Measurements from ENCODE around the gene MAD1L1. TPM values are rescaled to one million over a fixed set of nuclear protein-coding genes. Genes with fewer than 3 reads are reported as not detected.

Gene MAD1L1
- total RNA-seq, 1 donor from 2014 or later, result 55.0 TPM

GRCh38 chr7:1965579-1966294 is 267.0 kb downstream of the MAD1L1 start:
- H3K27ac Mint-ChIP-seq, result no peak overlapping the region
- no peaks in the 10 kb centered on the region for H3K27me3 Mint-ChIP-seq (ENCODE audit: low read depth)
- H3K36me3 Mint-ChIP-seq (ENCODE audit: low read depth), result peaks cover 42% of the 10 kb centered on the region
- H3K4me1 Mint-ChIP-seq (ENCODE audit: low read depth), result peaks cover 5% of the 10 kb centered on the region
- peaks cover 31% of the 10 kb centered on the region for H3K9me3 Mint-ChIP-seq
- no peak for DNase-seq (ENCODE audit: low spot score)
- intact Hi-C loops (cut with micrococcal nuclease), result no loop called here
- no peak overlapping the region for H3K4me3 Mint-ChIP-seq (ENCODE audit: low read depth)

GRCh38 chr7:1964913-1965578 is 267.7 kb downstream of the MAD1L1 start:
- H3K4me1 Mint-ChIP-seq (ENCODE audit: low read depth), result peaks cover 5% of the 10 kb centered on the region
- peaks cover 38% of the 10 kb centered on the region for H3K9me3 Mint-ChIP-seq
- H3K36me3 Mint-ChIP-seq (ENCODE audit: low read depth), result peaks cover 49% of the 10 kb centered on the region
- no peak overlapping the region for H3K27ac Mint-ChIP-seq
- intact Hi-C loops (cut with micrococcal nuclease), result no loop called here
- no peak overlapping the region for H3K4me3 Mint-ChIP-seq (ENCODE audit: low read depth)
- no peak for DNase-seq (ENCODE audit: low spot score)
- H3K27me3 Mint-ChIP-seq (ENCODE audit: low read depth), result peaks cover under 1% of the 10 kb centered on the region

DNA sequence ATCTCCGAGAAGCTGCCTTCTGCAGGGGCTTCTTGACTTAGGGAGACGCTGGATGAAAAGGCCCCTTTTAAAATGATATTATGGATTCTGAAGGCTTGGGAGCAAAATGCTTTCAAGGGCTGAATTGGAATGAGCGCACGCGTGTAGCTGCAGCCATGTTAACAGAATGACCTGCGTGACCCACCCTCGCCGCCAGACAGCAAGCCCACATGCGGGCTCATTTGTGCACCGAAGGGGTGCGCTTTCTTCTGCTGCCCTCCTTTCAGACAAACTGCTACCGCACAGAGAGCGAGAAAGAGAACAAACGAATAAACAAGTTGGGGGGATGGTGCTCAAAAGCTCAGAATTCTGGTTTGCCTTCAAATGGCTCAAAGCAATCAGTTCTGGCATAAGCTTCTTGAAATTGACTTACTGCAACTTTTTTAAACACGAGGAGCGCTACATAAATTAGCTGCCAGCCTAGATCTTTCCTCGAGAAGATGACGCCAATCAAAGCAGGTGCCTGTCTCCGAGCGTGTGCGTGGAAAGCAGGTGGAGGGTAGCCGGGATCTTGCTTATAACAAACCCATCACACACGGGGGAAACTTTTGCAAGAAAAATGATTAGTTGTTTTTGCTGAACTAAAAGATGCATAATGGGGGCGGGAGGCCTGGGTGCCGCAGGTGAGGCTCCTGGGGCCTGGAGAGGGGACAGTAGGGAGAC is 268.4 kb downstream of the MAD1L1 start:
- Mint-ChIP-seq H3K9me3 (peaks cover 44% of the 10 kb centered on the region), H3K36me3 (ENCODE audit: low read depth) (peaks cover 53% of the 10 kb centered on the region), H3K4me1 (ENCODE audit: low read depth) (peaks cover under 1% of the 10 kb centered on the region), H3K4me3 (ENCODE audit: low read depth) (no peak overlapping the region), H3K27me3 (ENCODE audit: low read depth) (peaks cover 4% of the 10 kb centered on the region), H3K27ac (no peak overlapping the region)
- intact Hi-C loops (cut with micrococcal nuclease), result no loop called here
- DNase-seq (ENCODE audit: low spot score), result no peak

DNA sequence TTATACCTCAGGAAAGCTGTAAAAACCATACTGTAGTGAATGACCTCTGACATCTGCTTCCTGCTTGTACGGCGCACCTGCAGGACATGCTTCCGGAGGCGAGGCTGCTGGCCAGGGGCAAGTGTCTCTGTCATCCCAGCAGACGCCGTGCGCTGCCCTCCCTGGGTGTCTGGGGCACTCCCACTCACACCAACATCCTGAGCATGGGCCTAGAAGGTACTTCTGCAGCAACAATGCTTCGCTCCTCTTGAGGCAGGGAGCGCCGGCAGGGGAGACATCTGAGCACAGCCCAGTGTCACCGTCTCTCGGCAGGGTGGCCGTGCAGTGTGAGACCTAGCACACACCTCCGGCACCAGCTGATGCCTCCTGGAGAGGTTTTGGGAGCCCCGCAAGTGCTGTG is 269.2 kb downstream of the MAD1L1 start:
- Mint-ChIP-seq H3K9me3 (peaks cover 50% of the 10 kb centered on the region), H3K27ac (no peak overlapping the region), H3K4me3 (ENCODE audit: low read depth) (no peak overlapping the region), H3K27me3 (ENCODE audit: low read depth) (peaks cover 10% of the 10 kb centered on the region), H3K36me3 (ENCODE audit: low read depth) (peaks cover 60% of the 10 kb centered on the region), H3K4me1 (ENCODE audit: low read depth) (no peaks in the 10 kb centered on the region)
- intact Hi-C loops (cut with micrococcal nuclease), result no loop called here
- no peak for DNase-seq (ENCODE audit: low spot score)

GRCh38 chr7:1961701-1962276 is 271.0 kb downstream of the MAD1L1 start:
- Mint-ChIP-seq H3K9me3 (peaks cover 58% of the 10 kb centered on the region), H3K4me3 (ENCODE audit: low read depth) (no peak overlapping the region), H3K36me3 (ENCODE audit: low read depth) (peaks cover 64% of the 10 kb centered on the region), H3K27ac (peak overlapping the region; percentile 59), H3K27me3 (ENCODE audit: low read depth) (peaks cover 13% of the 10 kb centered on the region), H3K4me1 (ENCODE audit: low read depth) (peaks cover 2% of the 10 kb centered on the region)
- intact Hi-C loops (cut with micrococcal nuclease), result loop anchor here (1.0 kb wide), 1 partner anchor 21 kb away; no protein-coding TSS in a partner anchor
- DNase-seq (ENCODE audit: low spot score), result peak; percentile 43

DNA sequence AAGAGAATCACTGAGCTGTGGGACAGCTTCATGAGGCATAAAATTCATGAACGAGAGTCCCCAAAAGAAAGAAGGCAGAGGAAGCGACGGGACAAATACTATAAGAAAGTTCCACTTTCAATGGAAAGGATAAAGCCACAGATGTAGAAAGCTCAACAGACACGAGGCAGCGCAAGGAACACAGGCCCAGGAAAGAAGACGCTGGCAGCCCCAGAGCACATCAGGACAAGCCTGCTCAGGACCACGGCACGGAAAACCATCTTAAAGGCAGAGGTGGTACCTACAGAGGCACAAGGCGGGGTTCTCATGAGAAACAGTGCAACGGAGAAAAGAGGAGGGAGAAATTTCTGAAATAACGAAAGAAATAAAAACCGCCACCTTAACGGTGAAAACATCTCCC is 273.4 kb downstream of the MAD1L1 start:
- Mint-ChIP-seq H3K27me3 (ENCODE audit: low read depth) (peaks cover 13% of the 10 kb centered on the region), H3K9me3 (peaks cover 56% of the 10 kb centered on the region), H3K4me3 (ENCODE audit: low read depth) (no peak overlapping the region), H3K36me3 (ENCODE audit: low read depth) (peaks cover 60% of the 10 kb centered on the region), H3K27ac (no peak overlapping the region), H3K4me1 (ENCODE audit: low read depth) (peaks cover 2% of the 10 kb centered on the region)
- intact Hi-C loops (cut with micrococcal nuclease), result no loop called here
- no peak for DNase-seq (ENCODE audit: low spot score)

DNA sequence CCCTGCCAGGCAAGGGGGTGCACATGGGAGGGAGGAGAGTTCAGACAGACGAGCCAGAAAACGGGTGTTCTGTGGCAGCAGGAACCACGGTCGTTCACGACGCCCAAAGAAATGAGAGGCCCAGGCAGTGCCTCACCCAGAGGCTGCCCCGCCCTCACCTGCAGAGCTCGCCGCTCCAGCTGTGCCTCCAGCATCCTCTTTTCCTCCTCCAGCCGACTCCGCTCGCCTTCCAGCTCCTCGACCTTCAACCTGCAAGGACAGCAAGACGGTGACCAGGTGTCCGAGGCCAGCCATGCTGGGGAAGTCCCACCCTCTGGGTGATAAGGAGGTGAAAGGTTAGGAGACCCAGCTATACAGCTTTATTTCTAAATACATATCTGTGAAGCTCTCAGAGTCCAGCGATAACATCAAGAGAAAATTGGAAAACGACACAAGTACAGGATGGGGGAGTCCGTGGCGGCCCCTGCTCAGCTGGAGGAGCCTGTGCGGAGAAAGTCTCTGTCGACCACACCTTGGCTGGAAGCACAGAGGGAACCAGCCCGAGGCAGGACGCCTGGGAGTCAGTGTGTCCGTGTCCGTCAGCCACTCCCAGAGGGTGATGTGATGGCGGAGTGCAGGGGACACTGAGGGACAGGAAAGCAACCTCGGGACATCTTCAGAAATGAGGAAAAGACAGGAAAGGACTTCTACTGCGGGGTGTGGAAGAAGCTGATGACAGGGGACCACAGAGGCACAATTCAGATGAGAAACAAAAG is 275.1 kb downstream of the MAD1L1 start:
- no peak for DNase-seq (ENCODE audit: low spot score)
- Mint-ChIP-seq H3K4me1 (ENCODE audit: low read depth) (peaks cover 2% of the 10 kb centered on the region), H3K27ac (no peak overlapping the region), H3K36me3 (ENCODE audit: low read depth) (peaks cover 53% of the 10 kb centered on the region), H3K27me3 (ENCODE audit: low read depth) (peaks cover 13% of the 10 kb centered on the region), H3K9me3 (peaks cover 46% of the 10 kb centered on the region), H3K4me3 (ENCODE audit: low read depth) (no peak overlapping the region)
- intact Hi-C loops (cut with micrococcal nuclease), result no loop called here

GRCh38 chr7:1956611-1957470 is 275.9 kb downstream of the MAD1L1 start:
- Mint-ChIP-seq H3K4me1 (ENCODE audit: low read depth) (peaks cover 2% of the 10 kb centered on the region), H3K4me3 (ENCODE audit: low read depth) (no peak overlapping the region), H3K36me3 (ENCODE audit: low read depth) (peaks cover 47% of the 10 kb centered on the region), H3K27me3 (ENCODE audit: low read depth) (peaks cover 13% of the 10 kb centered on the region), H3K27ac (no peak overlapping the region), H3K9me3 (peaks cover 38% of the 10 kb centered on the region)
- DNase-seq (ENCODE audit: low spot score), result no peak
- intact Hi-C loops (cut with micrococcal nuclease), result no loop called here

DNA sequence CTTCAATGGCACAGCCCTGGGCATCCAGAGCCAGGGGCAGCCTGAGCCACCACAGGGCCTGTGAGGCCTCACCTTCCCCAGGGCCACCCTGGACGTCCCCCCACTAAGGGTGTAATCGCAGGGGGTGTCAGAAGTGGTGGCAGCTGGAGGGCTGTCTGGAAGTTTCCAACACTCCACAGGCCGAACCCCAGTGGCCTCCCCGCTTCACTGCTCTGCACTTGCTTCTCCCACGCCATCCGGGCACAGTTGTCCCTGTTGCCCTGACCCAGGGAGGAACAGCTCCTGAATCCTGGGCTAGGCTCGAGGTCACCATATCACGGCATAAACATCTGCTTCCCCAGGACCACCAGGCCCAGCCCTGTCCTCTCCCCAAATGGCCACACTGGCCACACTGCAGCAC is 276.6 kb downstream of the MAD1L1 start:
- Mint-ChIP-seq H3K4me3 (ENCODE audit: low read depth) (no peak overlapping the region), H3K9me3 (peaks cover 31% of the 10 kb centered on the region), H3K27ac (no peak overlapping the region), H3K27me3 (ENCODE audit: low read depth) (peaks cover 13% of the 10 kb centered on the region), H3K36me3 (ENCODE audit: low read depth) (peaks cover 41% of the 10 kb centered on the region), H3K4me1 (ENCODE audit: low read depth) (peaks cover 8% of the 10 kb centered on the region)
- DNase-seq (ENCODE audit: low spot score), result no peak
- intact Hi-C loops (cut with micrococcal nuclease), result no loop called here

- Mint-ChIP-seq H3K27ac (no peak overlapping the region), H3K36me3 (ENCODE audit: low read depth) (peaks cover 27% of the 10 kb centered on the region), H3K4me3 (ENCODE audit: low read depth) (no peak overlapping the region), H3K27me3 (ENCODE audit: low read depth) (peaks cover 10% of the 10 kb centered on the region), H3K4me1 (ENCODE audit: low read depth) (peaks cover 8% of the 10 kb centered on the region), H3K9me3 (peaks cover 15% of the 10 kb centered on the region)
- no peak for DNase-seq (ENCODE audit: low spot score)
- intact Hi-C loops (cut with micrococcal nuclease), result no loop called here
Measured at GRCh38 chr7:1954366-1955004, 278.3 kb downstream of the MAD1L1 start.

All from activated T-helper 2 cell treated with anti-CD3 and anti-CD28 coated beads, Interferon-gamma antibody, Interleukin-2, Interleukin-4, amounts not matched to agents 10 μg/mL and 5 μg/mL and 100 μg/mL, durations not matched to agents 14 hours and 24 hours and 36 hours (primary cell).